NOMO-1 (cell line): ENCODE results near the gene TP53BP2.
"Not testable (repeated sequence)": the region's sequence is repeated elsewhere in the genome, so short reads cannot be mapped to it uniquely, and the experiment has no call there.

ENCODE experiments used
- DNase-seq, 2 experiments: peaks; one replicate each; lab custom pipeline; 2025; ENCODE audit not compliant: unreplicated experiment in 2 of 2; lab: John Stamatoyannopoulos, UW

TP53BP2 gene

GRCh38 chr1:223831755-223832636 lies 13.8 kb downstream of the TP53BP2 start:
- peak; percentile 66 to 86 for DNase-seq

- no peak for DNase-seq
Observed at GRCh38 chr1:223829678-223830077, 16.1 kb downstream of the TP53BP2 start.

- DNase-seq, result no peak
Observed at GRCh38 chr1:223828162-223828848, 17.4 kb downstream of the TP53BP2 start.

GRCh38 chr1:223827193-223827663 lies 18.5 kb downstream of the TP53BP2 start:
- DNase-seq, result peak in 1 of 2 experiments; percentile 41

GRCh38 chr1:223825767-223826748 lies 19.7 kb downstream of the TP53BP2 start:
- peak; percentile 91 to 97 for DNase-seq

- peak in 1 of 2 experiments; percentile 9 for DNase-seq
Observed at GRCh38 chr1:223824712-223825111, 21.0 kb downstream of the TP53BP2 start.

GRCh38 chr1:223824287-223824686 lies 21.5 kb downstream of the TP53BP2 start:
- DNase-seq, result no peak

GRCh38 chr1:223820971-223821370 lies 24.8 kb downstream of the TP53BP2 start:
- DNase-seq, result no peak

GRCh38 chr1:223820515-223820858 lies 25.3 kb downstream of the TP53BP2 start:
- no peak for DNase-seq

GRCh38 chr1:223819730-223820514 lies 25.8 kb downstream of the TP53BP2 start:
- no peak for DNase-seq

- not testable (repeated sequence) for DNase-seq
Observed at GRCh38 chr1:223817265-223817664, 28.5 kb downstream of the TP53BP2 start.

GRCh38 chr1:223815865-223816264 lies 29.9 kb downstream of the TP53BP2 start:
- DNase-seq, result no peak

- DNase-seq, result no peak
Observed at GRCh38 chr1:223815020-223815853, 30.5 kb downstream of the TP53BP2 start.

- no peak for DNase-seq
Observed at GRCh38 chr1:223813645-223814044, 32.1 kb downstream of the TP53BP2 start.

GRCh38 chr1:223811634-223812101 lies 34.1 kb downstream of the TP53BP2 start:
- peak in 1 of 2 experiments; percentile 51 for DNase-seq

GRCh38 chr1:223810586-223810985 lies 35.2 kb downstream of the TP53BP2 start:
- no peak for DNase-seq

GRCh38 chr1:223809905-223810304 lies 35.8 kb downstream of the TP53BP2 start:
- not testable (repeated sequence) for DNase-seq

GRCh38 chr1:223803211-223803610 lies 42.5 kb downstream of the TP53BP2 start:
- DNase-seq, result no peak

GRCh38 chr1:223802602-223803001 lies 43.1 kb downstream of the TP53BP2 start:
- no peak for DNase-seq
